ENCODE data around the gene PCDHAC1. TPM values are rescaled to one million over a fixed set of nuclear protein-coding genes. Genes with fewer than 3 reads are reported as not detected.

Gene PCDHAC1
- total and polyA plus RNA-seq, 9 of the 15 experiments (the other 6 are each of a cell fraction or from before 2014, with no cell fraction given), result not detected

GRCh38 chr5:140978983-140979382 lies 52.9 kb downstream of the PCDHAC1 start:
- Histone ChIP-seq H3K9me3 (replicated peaks; ENCODE audit: control insufficient read depth, insufficient read depth, low read depth, low read length) (no peaks in the 10 kb centered on the region), H2AFZ (ENCODE audit: low read depth, low read length) (no peak overlapping the region), H3K9ac (ENCODE audit: insufficient read depth in 1 of 2, low read depth in 2 of 2, low read length in 2 of 2) (no peak overlapping the region), H3K79me2 (ENCODE audit: control insufficient read depth, insufficient read depth, low read length) (no peaks in the 10 kb centered on the region), H3K9me1 (ENCODE audit: control insufficient read depth, insufficient read depth, low read length) (no peaks in the 10 kb centered on the region), H4K20me1 (replicated peaks; ENCODE audit: control insufficient read depth, insufficient read depth, low read length) (no peaks in the 10 kb centered on the region), H3K4me2 (ENCODE audit: insufficient read depth, low read length) (no peak overlapping the region), H3K27me3 (ENCODE audit: control insufficient read depth in 2 of 2, insufficient read depth in 2 of 2, low read length in 2 of 2) (no peaks in the 10 kb centered on the region), H3K27ac (ENCODE audit: extremely low read depth, low read depth, low read length) (no peak overlapping the region), H3K36me3 (ENCODE audit: control insufficient read depth, insufficient read depth, low read length) (no peaks in the 10 kb centered on the region), H3K4me1 (replicated peaks in 1 of 2; ENCODE audit: control insufficient read depth in 2 of 2, insufficient read depth in 2 of 2, low read length in 2 of 2) (no peaks in the 10 kb centered on the region), H3K4me3 (no peak overlapping the region)
- no peak for TF ChIP-seq KAT8 (IDR thresholded peaks at IDR 0.05; ENCODE audit: low read depth)
- TF ChIP-seq STAT5A (IDR thresholded peaks at IDR 0.05; ENCODE audit: borderline replicate concordance, low read length), result no peak
- TF ChIP-seq MEF2A (IDR thresholded peaks at IDR 0.05; ENCODE audit: control insufficient read depth, low read depth, low read length), result no peak
- no peak for TF ChIP-seq TOE1 (IDR thresholded peaks at IDR 0.05; ENCODE audit: borderline replicate concordance)
- TF ChIP-seq TOE1 (CRISPR knock-in tag; IDR thresholded peaks at IDR 0.05; ENCODE audit: borderline replicate concordance, low read depth), result no peak
- no peak for TF ChIP-seq KAT2B (IDR thresholded peaks at IDR 0.05; ENCODE audit: low read depth, low read length)
- TF ChIP-seq GTF2A2 (tag; IDR thresholded peaks at IDR 0.05), result no peak
- TF ChIP-seq SMARCA5 (IDR thresholded peaks at IDR 0.05), result no peak
- no peak for TF ChIP-seq CBFA2T3 (IDR thresholded peaks at IDR 0.05)
- TF ChIP-seq RBM25 (IDR thresholded peaks at IDR 0.05; ENCODE audit: low read depth, low read length, severe bottlenecking), result no peak
- no peak for TF ChIP-seq ZNF77 (CRISPR knock-in tag; IDR thresholded peaks at IDR 0.05)
- TF ChIP-seq ZNF592 (IDR thresholded peaks at IDR 0.05), result no peak
- no peak for TF ChIP-seq MBD1 (CRISPR knock-in tag; IDR thresholded peaks at IDR 0.05)
- TF ChIP-seq CHAMP1 (IDR thresholded peaks at IDR 0.05), result no peak
- no peak for TF ChIP-seq TRIM28 (IDR thresholded peaks at IDR 0.05)
- TF ChIP-seq POLR2AphosphoS2 (IDR thresholded peaks at IDR 0.05; ENCODE audit: low read length), result no peak
- no peak for TF ChIP-seq NELFE (IDR thresholded peaks at IDR 0.05; ENCODE audit: insufficient read depth, insufficient read length)
- no peak for ATAC-seq
- in situ Hi-C loops (cut with MboI) (no loop called here), intact Hi-C loops (cut with micrococcal nuclease) (no loop called here)
- BruUV-seq (replicated peaks), result no TSS peak
- FAIRE-seq, result no peak
- no peak for DNase-seq (ENCODE audit: extremely low read depth in 1 of 4, low spot score in 3 of 4)
- ChIA-PET CTCF (ENCODE audit: low intra/inter-chr PET ratio) (no interaction called here), POLR2A (no interaction called here)
- 0% methylated on average over 1 of the region's 1 CpG for WGBS (ENCODE audit: insufficient coverage, low coverage, missing lambda C conversion rate)
